Panc1 (cell line): Measurements from ENCODE around the gene CNIH2.

Source experiments
- SIN3A ChIP-seq: IDR thresholded peaks from 2 replicates; pipeline ENCODE4 v1.6.1; 2012; ENCODE audit warnings: low read depth, mild to moderate bottlenecking, low read length, moderate library complexity, borderline replicate concordance; ENCODE audit not compliant: insufficient read depth
- TF ChIP-seq, protein P1 (sequence below): fragments of 450-650 bp; IDR thresholded peaks from 2 replicates; pipeline ENCODE4 v1.5.1; 2017; ENCODE audit warnings: mild to moderate bottlenecking

DNA sequence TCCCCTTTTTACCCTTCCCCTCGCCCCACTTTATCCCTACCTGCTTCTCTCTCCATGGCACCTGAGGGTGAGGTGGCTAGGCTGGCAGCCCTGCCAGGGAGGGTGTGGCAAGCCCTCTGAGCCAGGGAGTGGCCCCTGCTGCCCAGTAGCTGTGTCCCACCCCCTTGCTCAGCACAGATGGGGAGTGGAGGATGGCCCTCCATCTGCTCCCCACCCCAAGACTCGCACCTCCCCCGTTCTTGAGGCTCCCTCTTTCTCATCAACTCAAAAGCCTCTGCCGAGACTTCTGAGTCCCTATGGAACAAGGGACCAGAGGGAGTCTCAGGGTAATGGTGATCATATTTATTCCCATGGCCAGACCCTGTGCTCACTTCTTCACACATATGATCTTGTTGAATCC lies 15.4 kb downstream of the CNIH2 start:
- TF ChIP-seq, protein P1, sequence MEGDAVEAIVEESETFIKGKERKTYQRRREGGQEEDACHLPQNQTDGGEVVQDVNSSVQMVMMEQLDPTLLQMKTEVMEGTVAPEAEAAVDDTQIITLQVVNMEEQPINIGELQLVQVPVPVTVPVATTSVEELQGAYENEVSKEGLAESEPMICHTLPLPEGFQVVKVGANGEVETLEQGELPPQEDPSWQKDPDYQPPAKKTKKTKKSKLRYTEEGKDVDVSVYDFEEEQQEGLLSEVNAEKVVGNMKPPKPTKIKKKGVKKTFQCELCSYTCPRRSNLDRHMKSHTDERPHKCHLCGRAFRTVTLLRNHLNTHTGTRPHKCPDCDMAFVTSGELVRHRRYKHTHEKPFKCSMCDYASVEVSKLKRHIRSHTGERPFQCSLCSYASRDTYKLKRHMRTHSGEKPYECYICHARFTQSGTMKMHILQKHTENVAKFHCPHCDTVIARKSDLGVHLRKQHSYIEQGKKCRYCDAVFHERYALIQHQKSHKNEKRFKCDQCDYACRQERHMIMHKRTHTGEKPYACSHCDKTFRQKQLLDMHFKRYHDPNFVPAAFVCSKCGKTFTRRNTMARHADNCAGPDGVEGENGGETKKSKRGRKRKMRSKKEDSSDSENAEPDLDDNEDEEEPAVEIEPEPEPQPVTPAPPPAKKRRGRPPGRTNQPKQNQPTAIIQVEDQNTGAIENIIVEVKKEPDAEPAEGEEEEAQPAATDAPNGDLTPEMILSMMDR = no peak
- no peak for TF ChIP-seq SIN3A
